NCI-H187 (cell line): ENCODE results near the gene CA10.

Experiments
- DNase-seq, 2 experiments: peaks; one replicate each; lab custom pipeline; 2025; lab: John Stamatoyannopoulos, UW

The CA10 gene

DNA sequence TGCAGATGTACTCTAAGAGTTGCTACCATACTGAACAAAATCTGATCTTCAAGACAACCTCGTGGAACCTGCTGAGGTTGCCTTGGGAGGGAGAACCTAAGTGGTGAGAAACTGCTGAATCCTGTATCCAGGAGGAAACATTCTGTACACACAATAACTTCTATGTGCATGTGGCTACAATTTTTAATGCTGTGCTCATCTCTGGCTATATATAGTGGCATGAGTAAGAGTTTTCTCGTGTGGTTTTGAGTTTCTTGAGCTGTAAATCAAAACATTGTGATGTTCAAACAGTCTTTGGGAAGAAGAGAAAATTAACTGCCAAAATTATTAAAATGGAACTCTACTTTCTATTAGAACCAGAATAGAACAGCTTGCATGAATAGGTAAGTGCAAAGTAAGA lies 206.8 kb downstream of the CA10 start:
- DNase-seq: no peak

DNA sequence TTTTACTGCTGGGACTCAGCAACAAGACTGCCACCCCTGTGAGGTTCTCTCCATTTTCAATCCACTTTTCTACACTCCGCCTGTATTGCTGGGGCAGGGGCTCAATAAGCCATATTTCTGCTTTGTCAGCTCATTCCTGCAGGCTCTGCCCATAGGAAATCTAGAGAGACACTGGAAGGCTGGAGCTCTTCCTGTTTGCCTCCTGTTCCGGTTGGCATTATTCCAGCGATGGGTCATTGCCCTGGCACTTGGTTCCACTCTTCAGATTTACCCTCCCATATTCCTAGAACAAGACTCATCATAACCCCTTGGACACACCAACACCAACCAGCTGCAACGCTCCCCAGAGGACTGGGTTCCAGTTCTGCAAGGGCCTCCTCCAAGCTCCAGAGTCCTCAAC lies 210.4 kb downstream of the CA10 start:
- DNase-seq: no peak

DNA sequence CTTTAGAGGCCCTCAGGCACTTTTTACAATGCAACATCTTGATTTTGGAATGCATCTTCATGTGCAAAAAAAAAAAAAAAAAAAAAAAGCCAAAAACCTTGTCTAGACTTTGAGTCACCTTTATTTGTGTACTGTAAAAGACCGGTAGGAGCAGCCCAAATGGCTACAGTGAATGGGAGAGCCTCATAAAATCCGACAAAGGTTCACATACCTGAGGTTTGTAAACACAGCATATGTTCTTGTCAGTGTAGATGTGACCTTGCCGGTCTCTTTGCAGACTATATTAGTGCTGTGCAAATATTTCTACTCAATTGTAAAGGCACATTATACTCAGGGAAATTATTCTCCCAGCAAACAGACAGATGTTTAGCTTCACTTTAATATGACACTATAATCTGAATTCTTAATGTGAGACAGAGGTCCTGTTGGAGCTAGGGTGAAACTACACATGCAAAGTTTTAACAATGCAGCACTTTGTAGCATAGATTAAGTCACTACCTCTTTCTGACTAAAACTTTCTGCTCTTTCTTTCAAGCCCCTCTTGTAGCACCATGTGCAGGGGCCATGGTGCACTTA lies 211.3 kb downstream of the CA10 start:
- DNase-seq: no peak

DNA sequence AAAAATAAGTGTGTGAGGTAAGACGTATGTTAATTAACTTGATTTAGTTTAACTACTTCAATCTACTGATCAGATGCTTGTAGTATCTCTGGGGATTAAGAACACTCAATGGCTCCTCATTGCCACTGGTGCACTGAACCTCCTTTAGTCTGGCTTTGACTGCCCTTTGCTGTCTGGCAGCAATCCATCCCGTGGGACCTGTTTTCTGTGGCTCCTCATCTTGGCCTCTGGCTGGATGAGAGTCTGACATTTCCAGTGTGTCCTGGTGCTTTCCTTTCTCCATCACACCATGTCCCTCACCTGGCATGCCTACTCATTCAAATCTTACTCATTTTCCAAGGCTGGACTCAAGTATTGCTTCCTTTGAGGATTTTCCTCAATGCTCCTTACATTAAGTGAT lies 212.2 kb downstream of the CA10 start:
- no peak for DNase-seq

DNA sequence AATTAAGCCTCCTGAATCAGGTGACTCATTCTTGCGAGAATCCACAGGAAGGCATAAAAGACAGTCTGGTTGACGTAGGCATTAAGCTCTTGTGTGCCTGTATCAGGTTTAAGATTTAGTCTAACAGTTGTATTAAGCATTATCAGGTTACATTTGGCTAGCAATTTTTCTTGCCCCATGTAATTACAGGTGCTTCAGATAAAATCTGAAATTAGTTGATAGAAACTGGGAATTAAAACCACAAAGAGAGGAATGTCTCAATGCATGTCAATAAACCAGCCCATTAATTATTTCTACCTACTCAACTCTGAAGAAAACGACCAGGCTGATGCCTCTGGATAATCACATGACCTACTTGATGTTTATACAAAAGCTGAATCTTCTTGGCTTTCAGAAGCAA lies 217.2 kb downstream of the CA10 start:
- DNase-seq: no peak

DNA sequence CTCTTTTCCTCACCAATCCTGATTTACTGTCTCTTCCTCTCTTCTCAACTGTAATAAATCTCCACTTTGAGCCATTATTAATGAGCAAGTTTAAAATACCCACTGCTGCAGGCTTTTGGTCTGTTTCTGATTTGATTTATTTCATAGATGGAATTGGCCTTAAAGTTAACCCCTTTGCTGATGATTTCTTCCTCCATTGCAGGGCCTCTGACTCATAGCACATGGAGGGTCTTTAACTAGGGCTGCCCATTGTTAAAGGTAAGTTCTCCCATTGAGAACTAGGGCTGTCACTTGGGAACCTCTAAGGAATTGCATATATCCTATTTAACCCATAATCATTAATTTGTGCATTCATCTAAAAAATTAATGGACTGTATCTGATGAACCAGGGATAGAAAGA lies 221.2 kb downstream of the CA10 start:
- DNase-seq: no peak

DNA sequence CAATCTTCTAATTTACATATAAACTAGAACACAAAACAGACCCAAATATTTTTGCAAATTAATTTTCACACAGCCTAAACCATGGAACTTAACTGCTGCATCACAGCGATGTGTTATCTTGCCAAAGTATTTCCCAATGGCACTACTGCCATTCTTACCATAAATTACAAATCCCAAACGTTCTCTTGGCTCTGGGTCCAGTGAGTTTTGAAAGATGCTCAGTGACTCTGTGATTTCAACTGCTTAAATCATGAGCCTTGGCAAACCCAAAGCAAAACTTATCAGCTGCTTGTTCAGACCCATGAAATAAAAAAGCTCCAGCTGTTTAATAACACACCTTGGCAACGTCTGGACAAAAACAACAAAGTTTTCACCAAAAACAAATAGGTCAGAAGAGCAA lies 223.0 kb downstream of the CA10 start:
- DNase-seq: no peak

DNA sequence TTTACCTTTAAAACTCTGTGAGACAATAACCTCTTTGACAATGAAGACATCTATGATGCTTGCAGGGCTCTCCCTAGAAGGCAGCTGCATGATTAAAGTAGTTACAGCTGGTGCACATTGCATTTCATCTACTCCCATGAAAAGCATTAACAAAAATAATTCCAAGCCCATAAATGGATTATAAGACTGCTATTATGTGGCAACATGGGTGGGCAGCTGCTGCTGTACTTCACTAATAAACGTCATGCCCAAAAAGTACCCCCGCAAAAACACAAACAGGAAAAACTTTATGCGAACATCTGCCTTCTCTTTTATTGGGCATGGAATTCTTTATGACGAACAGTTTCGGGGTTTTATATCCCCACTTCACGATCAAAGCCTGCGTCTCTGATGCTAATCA lies 224.9 kb downstream of the CA10 start:
- DNase-seq: no peak

DNA sequence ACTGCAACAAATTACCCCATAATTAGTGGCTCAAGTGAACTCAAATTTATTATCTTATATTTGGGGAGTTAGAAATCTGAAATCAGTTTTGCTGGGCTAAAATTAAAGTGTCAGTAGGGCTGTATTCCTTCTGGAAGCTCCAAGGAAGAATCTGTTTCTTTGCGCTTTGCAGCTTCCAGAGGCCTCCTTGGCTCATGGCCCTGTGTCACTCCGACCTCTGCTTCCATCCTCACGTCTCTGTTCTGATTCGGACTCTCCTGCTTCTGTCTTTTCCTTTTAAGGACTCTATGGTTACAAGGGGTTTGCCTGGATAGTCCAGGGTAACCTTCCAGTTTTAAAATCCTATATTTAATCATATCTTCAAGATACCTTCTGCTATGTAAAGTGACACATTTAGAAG lies 232.1 kb downstream of the CA10 start:
- no peak for DNase-seq

DNA sequence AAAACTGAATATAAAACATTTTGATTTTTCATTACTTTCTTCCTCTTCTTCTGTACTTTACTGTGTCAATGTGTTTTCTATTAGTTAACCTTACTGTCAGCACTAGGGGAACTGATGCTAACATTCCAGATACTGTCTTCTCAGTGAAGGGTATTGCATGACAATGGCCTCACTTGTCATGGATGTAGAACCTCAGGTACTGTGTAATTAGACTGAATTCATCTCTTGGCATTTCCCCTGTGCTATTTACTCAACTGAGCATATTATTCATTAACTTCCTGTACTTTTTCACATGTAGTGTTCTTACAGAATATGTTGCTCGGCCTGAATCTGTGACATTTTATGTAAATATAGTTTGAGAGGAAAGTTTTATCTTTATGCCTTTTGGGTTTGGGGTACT lies 237.0 kb downstream of the CA10 start:
- DNase-seq: no peak

DNA sequence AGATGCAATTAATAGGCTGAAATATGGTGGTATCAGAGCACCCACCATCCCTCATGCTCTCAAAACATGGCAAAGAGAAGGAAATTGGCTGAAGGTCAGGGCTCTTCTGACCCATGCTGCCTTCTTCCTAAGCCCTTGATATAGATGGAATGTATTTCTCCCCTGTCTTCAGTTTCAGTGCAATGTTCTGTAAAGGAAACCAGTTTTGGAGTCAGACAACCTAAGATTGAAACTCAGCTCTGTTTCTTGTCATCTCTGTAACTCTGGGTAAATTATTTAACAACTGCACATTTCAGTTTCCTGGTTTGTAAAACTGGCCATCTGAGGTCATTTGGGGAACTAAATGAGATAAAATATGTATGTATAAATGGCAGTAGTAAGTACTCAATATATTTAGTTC lies 243.9 kb downstream of the CA10 start:
- DNase-seq: no peak

DNA sequence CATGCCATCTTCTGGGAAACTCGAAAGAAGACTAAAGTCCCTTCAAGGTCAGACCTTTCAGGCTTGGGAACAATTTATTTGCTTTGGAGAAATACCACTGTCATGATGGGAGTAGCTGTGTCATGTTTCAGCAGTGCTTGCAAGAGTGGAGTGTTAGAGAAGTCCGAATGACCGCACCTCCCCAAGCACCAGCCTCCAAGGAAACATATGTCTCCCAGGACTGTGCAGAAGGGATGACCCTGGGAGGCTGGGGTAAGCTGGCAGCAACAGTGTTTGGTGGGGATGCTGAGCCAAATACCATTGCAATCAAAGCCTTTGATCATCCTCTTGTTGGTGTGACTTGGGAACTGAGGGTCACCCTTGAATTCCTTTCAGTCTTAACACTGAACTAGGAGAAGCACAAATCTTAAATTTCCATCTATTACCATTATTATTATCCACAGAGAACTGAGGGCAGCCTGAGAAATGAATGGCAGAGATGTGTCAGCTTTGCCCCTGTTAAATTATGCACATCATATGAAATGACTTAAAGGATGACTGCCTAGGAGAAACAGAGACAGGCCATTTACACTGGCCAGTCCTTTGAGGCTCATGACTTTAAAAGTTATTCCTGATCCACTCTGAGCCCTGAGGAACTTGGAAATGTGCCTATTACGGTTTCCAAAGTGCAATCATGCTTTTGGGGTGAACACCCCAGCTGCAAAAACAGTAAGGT lies 244.9 kb downstream of the CA10 start:
- DNase-seq: no peak

DNA sequence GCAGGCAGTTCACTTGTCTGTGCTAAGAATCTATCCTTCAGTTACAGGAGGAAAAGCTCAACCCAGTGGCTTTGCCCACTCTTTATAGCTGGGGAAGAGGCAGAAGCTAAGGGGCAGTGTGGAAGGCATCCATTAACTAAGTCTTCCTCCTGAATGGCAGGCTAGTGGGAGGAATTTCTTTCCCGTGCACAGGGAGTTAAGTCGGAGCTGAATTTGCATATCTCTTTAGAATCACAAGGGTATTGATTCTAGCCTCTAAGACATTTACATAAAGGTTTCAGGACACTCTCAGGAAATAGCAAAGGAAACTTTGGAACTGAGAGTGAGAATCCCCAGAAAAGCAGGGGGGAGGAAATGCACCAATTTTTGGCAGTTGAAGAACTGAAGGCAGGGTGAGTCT lies 245.6 kb downstream of the CA10 start:
- no peak for DNase-seq

DNA sequence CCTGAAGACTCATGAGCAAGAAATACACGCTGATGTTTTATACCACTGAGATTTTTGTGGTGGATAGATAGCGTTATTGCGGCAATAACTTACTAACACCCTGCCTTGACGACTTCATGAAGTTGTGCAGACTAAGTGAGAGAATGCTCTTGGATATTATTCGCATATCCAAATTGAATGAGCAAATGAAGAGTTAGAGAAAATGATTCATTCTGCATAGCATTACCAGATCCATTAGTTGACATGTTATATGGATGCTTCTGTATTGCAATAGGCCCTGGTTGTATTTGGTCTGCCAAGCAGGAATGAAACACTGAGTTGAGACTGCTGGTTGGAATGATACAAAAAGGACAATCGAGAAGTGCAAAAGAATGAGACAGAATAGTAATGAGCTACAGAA lies 247.3 kb downstream of the CA10 start:
- DNase-seq: no peak

DNA sequence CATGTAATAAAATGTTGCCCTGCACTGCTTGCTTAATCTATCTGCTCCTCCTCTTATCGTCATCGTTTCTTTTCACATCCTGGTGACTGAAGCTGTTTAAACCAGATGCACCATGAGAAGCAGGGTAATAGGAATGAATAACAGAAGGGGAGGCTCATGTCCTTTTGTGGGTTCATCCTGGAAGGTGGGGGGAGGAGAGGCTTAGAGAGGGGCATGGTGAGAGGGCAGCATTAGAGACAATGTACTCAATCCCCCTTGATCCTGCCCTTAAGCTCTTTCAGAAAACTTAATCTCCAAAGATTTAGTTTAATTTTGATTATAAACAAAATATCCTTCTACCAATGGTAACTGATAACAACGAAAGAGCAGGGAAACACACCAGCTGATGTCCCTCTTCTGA lies 248.5 kb downstream of the CA10 start:
- DNase-seq: no peak

DNA sequence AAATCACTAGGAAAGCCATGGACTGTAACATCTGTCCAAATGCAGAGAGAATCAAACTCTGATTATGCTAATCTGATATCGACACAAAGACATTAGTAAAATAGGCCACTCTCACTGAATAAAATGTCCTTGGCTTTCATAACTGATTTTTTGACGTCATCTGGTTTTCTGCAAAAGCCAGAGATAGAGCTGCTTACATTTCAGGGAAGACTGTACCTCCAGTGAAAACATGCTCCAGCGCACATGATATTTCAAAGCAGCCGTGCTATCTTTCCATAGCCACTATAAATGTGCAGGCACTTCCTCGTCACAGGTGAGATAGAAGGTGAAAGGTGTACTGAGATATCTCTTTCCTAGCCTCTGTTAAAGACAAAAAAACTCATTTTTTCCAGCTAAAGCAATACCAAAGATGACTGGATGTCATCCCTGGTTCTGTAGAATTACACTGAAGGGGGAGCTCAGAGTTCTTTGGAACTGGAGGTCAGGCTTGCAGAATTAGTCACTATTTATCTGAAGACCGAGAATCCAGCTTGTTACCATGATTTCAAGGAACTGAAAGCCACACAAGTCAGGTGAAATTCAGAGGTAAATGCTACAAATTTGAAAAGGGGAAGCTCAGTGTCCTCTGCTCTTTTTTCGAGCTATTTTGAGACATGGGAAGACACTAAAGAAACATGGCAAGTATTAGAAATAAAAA lies 249.5 kb downstream of the CA10 start:
- no peak for DNase-seq

DNA sequence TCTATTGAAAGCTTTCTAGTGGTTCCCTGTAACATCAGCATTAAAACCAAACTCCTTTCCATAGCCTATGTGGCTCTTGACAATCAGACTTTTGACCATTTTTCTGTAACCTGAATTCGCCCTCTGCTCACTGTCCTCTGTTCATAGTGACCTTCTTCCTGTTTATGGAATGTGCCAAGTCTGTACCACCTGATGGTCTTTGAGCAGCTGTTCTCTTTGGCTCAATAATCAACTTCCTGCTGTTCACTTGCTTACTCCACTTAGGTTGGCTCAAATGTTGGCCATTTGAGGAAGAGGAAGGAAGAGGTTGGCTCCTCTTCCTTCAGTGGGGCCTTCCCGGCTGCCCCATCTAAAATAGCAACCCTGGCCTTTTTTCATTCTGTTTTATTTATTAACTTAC lies 251.5 kb downstream of the CA10 start:
- DNase-seq: no peak

DNA sequence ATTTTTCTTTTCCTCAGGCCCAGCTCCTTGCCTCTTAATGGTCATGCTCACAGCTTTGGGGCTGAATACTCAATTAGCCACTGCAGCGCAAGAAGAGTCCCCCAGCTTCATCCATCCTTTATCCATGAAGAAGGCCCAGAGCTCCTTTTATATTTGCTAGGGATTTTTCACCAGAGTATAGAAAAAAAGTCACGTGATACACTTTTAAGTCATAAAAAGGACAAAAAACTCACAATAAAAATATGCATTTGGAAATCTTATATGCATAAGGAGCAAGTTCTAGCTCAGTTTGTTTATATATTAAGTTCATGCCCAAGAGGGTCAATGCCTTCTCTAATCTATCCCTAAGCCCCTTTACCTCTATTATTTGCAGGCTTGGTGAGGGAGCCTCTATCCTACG lies 254.1 kb downstream of the CA10 start:
- no peak for DNase-seq

DNA sequence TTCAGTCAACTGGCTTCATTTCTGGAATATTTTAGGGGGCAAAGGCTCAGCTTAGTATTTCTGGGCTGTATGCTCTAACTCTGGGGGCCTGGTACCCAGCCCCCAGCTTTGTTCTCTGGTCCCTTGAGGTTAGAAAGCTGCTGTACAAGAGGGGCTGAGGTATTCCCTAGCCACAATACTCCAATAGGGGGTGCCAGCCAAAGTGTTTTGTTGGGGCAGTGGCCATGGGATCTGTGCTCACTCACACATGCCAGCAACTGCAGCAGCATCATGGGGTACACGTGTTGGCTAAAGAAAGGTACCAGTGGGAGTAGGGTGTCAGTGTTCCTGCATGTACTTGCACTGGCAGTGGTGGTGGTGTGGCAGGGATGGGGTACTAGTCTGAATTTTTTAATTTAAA lies 257.3 kb downstream of the CA10 start:
- no peak for DNase-seq

DNA sequence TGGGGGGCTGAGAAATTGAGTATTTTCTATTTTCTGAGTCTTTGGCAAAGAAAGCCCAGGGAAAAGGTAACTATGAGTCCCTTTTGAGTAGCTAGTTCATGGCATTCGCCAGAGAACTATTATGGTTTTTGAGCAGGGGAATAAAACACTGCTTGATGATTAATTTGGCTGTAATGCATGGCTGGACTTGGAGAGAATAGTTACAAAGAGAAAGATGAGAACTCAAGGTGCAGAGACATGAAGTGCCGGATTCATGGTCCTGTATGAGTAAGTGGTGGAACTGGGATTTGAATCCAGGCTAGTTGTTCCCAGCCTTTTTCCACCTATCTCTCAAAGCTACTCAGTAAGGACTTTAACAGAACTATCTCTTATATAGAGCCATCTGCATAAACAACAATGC lies 266.6 kb downstream of the CA10 start:
- DNase-seq: no peak

DNA sequence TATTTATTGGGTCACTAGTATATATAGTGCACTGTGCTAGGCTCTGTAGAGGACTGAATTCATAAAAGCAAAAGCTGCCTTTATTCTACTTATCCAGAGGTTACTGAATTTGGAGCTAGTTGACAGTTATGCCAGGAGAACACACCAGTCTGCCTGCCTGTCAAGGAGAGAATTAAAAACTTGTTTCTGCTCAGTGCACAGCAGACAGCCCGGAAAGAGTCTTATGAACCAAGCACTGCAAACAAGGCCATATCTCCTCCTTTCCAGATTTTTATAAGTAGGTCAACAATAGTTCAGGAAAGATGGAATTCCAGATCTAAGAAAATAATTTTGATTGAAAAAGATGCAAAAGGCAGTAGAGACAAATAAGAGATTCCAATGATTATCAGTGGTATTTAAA lies 267.8 kb downstream of the CA10 start:
- DNase-seq: no peak

DNA sequence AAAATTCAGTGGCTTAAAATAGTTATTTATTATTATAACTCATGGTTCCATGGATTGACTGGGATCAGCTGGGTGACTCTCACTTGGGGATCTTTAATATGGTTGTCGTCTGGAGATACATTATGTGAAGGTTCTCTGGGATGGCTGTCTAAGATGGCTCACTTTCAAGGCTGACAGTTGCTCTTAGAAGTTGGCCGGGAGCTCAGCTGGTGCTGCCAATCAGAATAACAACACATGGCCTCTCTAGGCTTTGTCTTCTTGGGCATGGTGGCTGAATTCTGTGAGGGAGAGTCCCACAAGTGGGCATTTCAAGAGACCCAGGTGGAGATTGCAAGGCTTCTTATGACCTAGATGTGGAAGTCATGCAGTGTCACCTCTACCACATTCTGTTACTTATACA lies 269.7 kb downstream of the CA10 start:
- DNase-seq: no peak

DNA sequence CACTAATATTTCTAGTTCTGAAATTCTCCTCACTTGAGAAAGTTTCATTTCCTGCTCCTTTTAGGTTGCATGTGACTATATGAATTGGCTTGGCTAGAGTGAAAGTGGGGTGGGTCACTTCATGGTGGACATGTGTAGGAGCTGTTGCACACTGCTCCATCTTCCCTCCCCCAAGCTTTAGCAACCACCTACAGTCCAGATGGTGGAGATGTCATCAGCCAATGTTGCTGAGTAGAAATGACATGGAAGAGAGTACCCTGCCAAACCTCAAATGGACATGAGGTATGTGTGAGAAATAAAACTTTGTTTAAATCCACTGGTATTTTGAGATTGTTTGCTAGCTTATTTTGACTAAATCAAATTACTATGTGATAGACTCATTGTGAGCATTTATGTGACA lies 281.5 kb downstream of the CA10 start:
- DNase-seq: no peak

DNA sequence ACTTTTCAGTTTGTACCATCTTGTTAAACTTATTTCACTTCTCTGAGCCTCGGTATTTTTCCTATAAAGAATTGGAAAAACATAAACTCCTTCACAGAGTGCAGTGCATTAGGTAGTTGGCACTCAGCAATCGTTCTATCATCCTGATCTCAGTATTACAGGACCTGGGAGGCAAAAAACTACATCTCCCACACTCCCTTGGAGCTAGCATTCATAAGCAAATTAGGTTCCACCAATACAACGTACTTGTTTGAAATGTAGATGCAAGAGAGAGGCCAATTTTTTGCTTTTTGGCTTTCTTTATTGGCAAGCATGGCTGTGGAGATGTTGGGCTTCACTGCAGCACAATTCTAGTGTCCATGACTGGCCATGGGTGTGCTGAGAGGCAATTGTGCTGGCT lies 285.2 kb downstream of the CA10 start:
- no peak for DNase-seq
